ENCODE measurements around the gene RUNX2.

RUNX2 gene

GRCh38 chr6:45698046-45698445 is 369.9 kb downstream of the RUNX2 start:
- TF ChIP-seq MAX (IDR thresholded peaks at IDR 0.05; ENCODE audit: low read depth, low read length) (no peak), POLR2A (IDR thresholded peaks at IDR 0.05; ENCODE audit: extremely low read depth, insufficient read length) (no peak)
- peak; percentile 53 for DNase-seq (ENCODE audit: low read depth)
- H3K4me3 ChIP-seq (ENCODE audit: low read depth, low read length) = no peak overlapping the region

GRCh38 chr6:45699663-45700062 is 371.5 kb downstream of the RUNX2 start:
- no peak overlapping the region for H3K4me3 ChIP-seq (ENCODE audit: low read depth, low read length)
- TF ChIP-seq MYC (IDR thresholded peaks at IDR 0.05; ENCODE audit: low read depth, low read length) (peak; percentile 34; the same call in 1 of the 2 replicates), CTCF (IDR thresholded peaks at IDR 0.05; ENCODE audit: low read depth, low read length) (no peak), MAX (IDR thresholded peaks at IDR 0.05; ENCODE audit: low read depth, low read length) (peak; percentile 31; the same call in 1 of the 2 replicates), POLR2A (IDR thresholded peaks at IDR 0.05; ENCODE audit: extremely low read depth, insufficient read length) (no peak)
- DNase-seq (ENCODE audit: low read depth) = peak; percentile 55

- H3K4me3 ChIP-seq (ENCODE audit: low read depth, low read length) = no peak overlapping the region
- no peak for DNase-seq (ENCODE audit: low read depth)
- no peak for TF ChIP-seq MYC (IDR thresholded peaks at IDR 0.05; ENCODE audit: low read depth, low read length)
- no peak for TF ChIP-seq MAX (IDR thresholded peaks at IDR 0.05; ENCODE audit: low read depth, low read length)
- TF ChIP-seq CTCF (IDR thresholded peaks at IDR 0.05; ENCODE audit: low read depth, low read length) = no peak
- TF ChIP-seq POLR2A (IDR thresholded peaks at IDR 0.05; ENCODE audit: extremely low read depth, insufficient read length) = no peak
Measured at GRCh38 chr6:45702849-45703739, 375.0 kb downstream of the RUNX2 start.

GRCh38 chr6:45704056-45704800 is 376.1 kb downstream of the RUNX2 start:
- no peak overlapping the region for H3K4me3 ChIP-seq (ENCODE audit: low read depth, low read length)
- DNase-seq (ENCODE audit: low read depth) = no peak
- TF ChIP-seq CTCF (IDR thresholded peaks at IDR 0.05; ENCODE audit: low read depth, low read length) (no peak), POLR2A (IDR thresholded peaks at IDR 0.05; ENCODE audit: extremely low read depth, insufficient read length) (no peak), MYC (IDR thresholded peaks at IDR 0.05; ENCODE audit: low read depth, low read length) (no peak), MAX (IDR thresholded peaks at IDR 0.05; ENCODE audit: low read depth, low read length) (no peak)

- H3K4me3 ChIP-seq (ENCODE audit: low read depth, low read length) = no peak overlapping the region
- TF ChIP-seq POLR2A (IDR thresholded peaks at IDR 0.05; ENCODE audit: extremely low read depth, insufficient read length) (no peak), CTCF (IDR thresholded peaks at IDR 0.05; ENCODE audit: low read depth, low read length) (no peak), MAX (IDR thresholded peaks at IDR 0.05; ENCODE audit: low read depth, low read length) (no peak), MYC (IDR thresholded peaks at IDR 0.05; ENCODE audit: low read depth, low read length) (no peak)
- DNase-seq (ENCODE audit: low read depth) = no peak
Measured at GRCh38 chr6:45705137-45705855, 377.2 kb downstream of the RUNX2 start.

All from NB4 (cell line).